H1 (cell line): ENCODE data around the gene CPLX1. TPM values are rescaled to one million over a fixed set of nuclear protein-coding genes. Genes with fewer than 3 reads are reported as not detected.

Experiments
- EP300 ChIP-seq, 2 experiments: IDR thresholded peaks; 1 replicate in 1 of 2; 2 replicates in 1 of 2; pipeline ENCODE4 v1.6.1; 2011 to 2012; ENCODE audit warnings: low read depth in 2 of 2, low read length in 2 of 2, mild to moderate bottlenecking in 2 of 2, borderline replicate concordance in 1 of 2, inconsistent platforms in 1 of 2, moderate library complexity in 1 of 2
- GTF2F1 ChIP-seq: IDR thresholded peaks from 2 replicates; pipeline ENCODE4 v1.6.1; 2012; ENCODE audit warnings: low read depth, low read length, improper control_type of control experiment, borderline replicate concordance
- POLR2A ChIP-seq, 2 experiments: IDR thresholded peaks; 1 replicate in 1 of 2; 2 replicates in 1 of 2; pipeline ENCODE4 v1.6.1; 2011; ENCODE audit warnings: low read depth in 2 of 2, low read length in 2 of 2, mild to moderate bottlenecking in 2 of 2; ENCODE audit errors: control extremely low read depth in 1 of 2
- polyA plus RNA-seq, 7 experiments: library from polyadenylated mRNA; depleted of rRNA in 3 of 7; stranded (reverse) in 5 of 7; unstranded in 2 of 7; fragments of >200 nt in 5 of 7; fragments of 200-250 nt in 2 of 7; gene quantifications; 1 replicate in 5 of 7; 2 replicates in 1 of 7; 4 replicates in 1 of 7; pipeline versions ENCODE4 v1.2.1 to v1.2.3, GENCODE V29; 2011 to 2013; ENCODE audit warnings: missing spikeins in 2 of 7, mixed read lengths in 2 of 7
- total RNA-seq: library from RNA; stranded (reverse); fragmentation: NEBNext Ultra II Directional; extraction: Animal tissue kit (Norgen Biotek cat#: 25700); gene quantifications from 2 replicates; pipeline ENCODE4 v1.2.1, GENCODE V29; 2021

The CPLX1 gene
- total and polyA plus RNA-seq, 2 of the 8 experiments (the other 6 are each of a cell fraction or from before 2014, with no cell fraction given) = 0.32 to 0.56 TPM

DNA sequence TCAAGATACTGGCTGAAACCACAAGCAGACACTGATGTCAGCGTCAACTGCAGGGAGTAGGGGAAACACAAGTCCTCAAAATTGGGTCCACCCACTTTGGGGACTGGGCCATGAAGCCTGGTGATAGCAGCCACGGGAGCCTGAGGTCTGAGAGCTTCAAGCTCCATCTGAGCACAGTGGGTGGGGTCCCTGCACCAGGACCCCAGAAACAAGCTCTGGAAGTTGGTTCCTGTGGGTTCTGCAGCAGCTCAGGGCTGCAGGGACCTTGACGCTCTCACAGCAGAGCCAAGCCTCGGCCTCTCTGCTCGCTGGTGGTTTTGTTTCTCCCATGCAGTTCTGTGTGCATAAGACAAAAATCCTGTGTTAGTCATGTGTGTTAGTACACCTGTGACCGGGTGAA is 54.5 kb downstream of the CPLX1 start (continued):
- TF ChIP-seq EP300 (IDR thresholded peaks at IDR 0.05; ENCODE audit: borderline replicate concordance in 1 of 2, low read depth in 2 of 2, low read length in 2 of 2) (no peak), POLR2A (IDR thresholded peaks at IDR 0.05; ENCODE audit: control extremely low read depth in 1 of 2, low read depth in 2 of 2, low read length in 2 of 2) (no peak), GTF2F1 (no peak)
